Loucy (cell line): ENCODE results near the gene DUSP9.

Experiments used
- CTCF ChIP-seq: fragments of 200-600 bp; sonication (generic); conservative IDR thresholded peaks from 2 replicates; pipeline ENCODE4 v1.5.1; 2014; ENCODE audit warnings: mild to moderate bottlenecking, antibody characterized with exemption, low read length
- EZH2phosphoT487 ChIP-seq: fragments of 200-600 bp; IDR thresholded peaks from 2 replicates; pipeline ENCODE4 v1.6.1; 2018; ENCODE audit warnings: antibody characterized with exemption, mild to moderate bottlenecking, moderate library complexity, borderline replicate concordance

- TF ChIP-seq CTCF = no peak
- TF ChIP-seq EZH2phosphoT487 = no peak
Measured at GRCh38 chrX:153621949-153622598, 24.9 kb upstream of the DUSP9 start.
